ENCODE measurements around the gene FYCO1.

GRCh38 chr3:45964139-45964538 lies 31.5 kb downstream of the FYCO1 start:
- TF ChIP-seq CTCF (conservative IDR thresholded peaks at IDR 0.05; ENCODE audit: low read length) (no peak), EZH2phosphoT487 (IDR thresholded peaks at IDR 0.05; ENCODE audit: borderline replicate concordance, low read depth, low read length) (no peak)

All from OCI-LY7 (cell line).